Lung (tissue), 12 donors: ENCODE measurements around the gene DENND5B. TPM values are rescaled to one million over a fixed set of nuclear protein-coding genes. Genes with fewer than 3 reads are reported as not detected.
"Not testable (repeated sequence)": the region's sequence is repeated elsewhere in the genome, so short reads cannot be mapped to it uniquely, and the experiment has no call there.

Experiments
- ATAC-seq: fragments of 200-7000 bp; cut with Tn5 transposase; one replicate; pipeline ENCODE4 v1.9.1; 2020; ENCODE audit warnings: moderate number of reproducible peaks; ENCODE audit not compliant: insufficient read depth, low FRiP score
- DNase-seq, 3 donors: peaks; one replicate each; pipeline ENCODE4 v3.0.0-alpha.2; 2013 to 2017
- H3K27ac ChIP-seq, 2 donors: one replicate each; pipeline ENCODE4 v1.5.1; 2013; ENCODE audit warnings: mild to moderate bottlenecking in 2 of 2, moderate library complexity in 2 of 2, control low read depth in 1 of 2, inconsistent platforms in 1 of 2, low read depth in 1 of 2, low read length in 1 of 2
- H3K27me3 ChIP-seq, 3 donors: one replicate each; pipeline ENCODE4 v1.5.1; 2013; ENCODE audit warnings: low read length in 2 of 3; ENCODE audit not compliant: control insufficient read depth in 3 of 3, insufficient read depth in 3 of 3
- H3K36me3 ChIP-seq, 4 donors: one replicate each; pipeline ENCODE4 v1.5.1; 2013; ENCODE audit warnings: low read length in 4 of 4, mild to moderate bottlenecking in 1 of 4, moderate library complexity in 1 of 4; ENCODE audit not compliant: control insufficient read depth in 4 of 4, insufficient read depth in 4 of 4
- H3K4me1 ChIP-seq, 5 donors: one replicate each; pipeline ENCODE4 v1.5.1; 2013; ENCODE audit warnings: low read length in 5 of 5, mild to moderate bottlenecking in 2 of 5, moderate library complexity in 1 of 5; ENCODE audit not compliant: control insufficient read depth in 5 of 5, insufficient read depth in 5 of 5
- H3K4me3 ChIP-seq: one replicate; pipeline ENCODE4 v1.5.1; 2013; ENCODE audit warnings: mild to moderate bottlenecking, control low read depth, moderate library complexity
- H3K9ac ChIP-seq, 2 donors: one replicate each; pipeline ENCODE4 v1.5.1; 2013; ENCODE audit warnings: low read length in 2 of 2, control low read depth in 1 of 2; ENCODE audit not compliant: insufficient read depth in 1 of 2
- H3K9me3 ChIP-seq, 4 donors: one replicate each; pipeline ENCODE4 v1.5.1; 2013; ENCODE audit warnings: low read length in 3 of 4, mild to moderate bottlenecking in 1 of 4, moderate library complexity in 1 of 4; ENCODE audit not compliant: control insufficient read depth in 4 of 4, insufficient read depth in 3 of 4
- CTCF ChIP-seq: IDR thresholded peaks from 2 replicates; pipeline ENCODE4 v1.5.1; 2012; ENCODE audit warnings: mild to moderate bottlenecking; ENCODE audit errors: control extremely low read depth, extremely low read depth
- WGBS, 2 donors: extraction: QIAGEN DNeasy Blood & Tissue Kit; methylation state at CpG; one replicate each; pipeline ENCODE4 v1.1.7; 2013; 5-methylcytosine and 5-hydroxymethylcytosine counted together
- polyA plus RNA-seq, 2 donors: library from polyadenylated mRNA; stranded (reverse); fragments of 200-250 nt; gene quantifications; one replicate each; pipeline ENCODE4 v1.2.1, GENCODE V29; 2013
- total RNA-seq, 2 donors: library from RNA; depleted of rRNA in 1 of 2; stranded (reverse); fragments of >200 nt in 1 of 2; gene quantifications; one replicate each; pipeline ENCODE4 v1.2.1, GENCODE V29; 2014 to 2021
- donor health status: control.
- donor health status: control.
- donor health status: Bipolar disorder and iron deficiency.
- donor health status: healthy.
- donor health status: DM: yes; HTN: yes; CAD: no.

DENND5B gene
- total and polyA plus RNA-seq, 4 donors, result 1.2 to 15.7 (median 3.6) TPM

- ATAC-seq (no peak), DNase-seq (no peak)
- Histone ChIP-seq H3K36me3 (peaks cover 1 to 16% (median 8%) of the 10 kb centered on the region in 4 donors), H3K9ac (no peak overlapping the region), H3K4me3 (no peak overlapping the region), H3K27ac (no peak overlapping the region), H3K4me1 (peaks cover 0 to 4% (median 0%) of the 10 kb centered on the region in 5 donors), H3K9me3 (no peaks in the 10 kb centered on the region), H3K27me3 (no peaks in the 10 kb centered on the region)
- no peak for TF ChIP-seq CTCF
- 69 to 77% methylated on average over 2 of the region's 2 CpGs for WGBS, 2 donors
Observed at GRCh38 chr12:31387011-31387410, 203.9 kb downstream of the DENND5B start.

- H3K4me3 ChIP-seq, result no peak overlapping the region
- peak overlapping the region in 1 of 2 donors; percentile 1 for H3K9ac ChIP-seq
- no peak for TF ChIP-seq CTCF
- no peaks in the 10 kb centered on the region for H3K27me3 ChIP-seq
- H3K27ac ChIP-seq, result no peak overlapping the region
- H3K36me3 ChIP-seq, result peaks cover 0 to 16% (median 8%) of the 10 kb centered on the region in 4 donors
- DNase-seq (peak; percentile 13 to 22 (median 20)), ATAC-seq (no peak)
- peaks cover 0 to 4% (median 0%) of the 10 kb centered on the region in 5 donors for H3K4me1 ChIP-seq
- no peaks in the 10 kb centered on the region for H3K9me3 ChIP-seq
- 59 to 83% methylated on average over 2 of the region's 2 CpGs for WGBS, 2 donors
Observed at GRCh38 chr12:31386364-31386777, 204.6 kb downstream of the DENND5B start.

GRCh38 chr12:31377210-31377609, 213.7 kb downstream of the DENND5B start:
- not testable (repeated sequence) for H3K9me3 ChIP-seq, H3K27ac ChIP-seq, H3K36me3 ChIP-seq, H3K4me3 ChIP-seq, ATAC-seq, DNase-seq, H3K9ac ChIP-seq, H3K27me3 ChIP-seq, H3K4me1 ChIP-seq
- WGBS, 2 donors, result 90% methylated on average over 8 of the region's 8 CpGs

GRCh38 chr12:31375422-31375821, 215.5 kb downstream of the DENND5B start:
- H3K27ac ChIP-seq, H3K9ac ChIP-seq, H3K36me3 ChIP-seq, H3K9me3 ChIP-seq, H3K27me3 ChIP-seq, ATAC-seq, DNase-seq, H3K4me1 ChIP-seq, H3K4me3 ChIP-seq: not testable (repeated sequence)
- 87 to 89% methylated on average over 4 to 6 of the region's 6 CpGs for WGBS, 2 donors

GRCh38 chr12:31371256-31371620, 219.7 kb downstream of the DENND5B start:
- Histone ChIP-seq H3K27ac (no peak overlapping the region), H3K4me3 (no peak overlapping the region), H3K27me3 (no peaks in the 10 kb centered on the region), H3K9me3 (no peaks in the 10 kb centered on the region), H3K36me3 (no peaks in the 10 kb centered on the region), H3K4me1 (peaks cover 0 to 17% (median 11%) of the 10 kb centered on the region in 5 donors), H3K9ac (no peak overlapping the region)
- ATAC-seq (no peak), DNase-seq (peak in 1 of 3 donors; percentile 17)
- WGBS, 2 donors, result 89 to 92% methylated on average over 2 of the region's 2 CpGs
- TF ChIP-seq CTCF, result no peak
